Measurements from ENCODE around the gene SNX25.

SNX25 gene

GRCh38 chr4:185210102-185210981 is 944 bp downstream of the SNX25 start:
- H3K4me1 ChIP-seq, result peaks cover 55 to 67% (median 61%) of the 10 kb centered on the region in 10 experiments
- H3K4me3 ChIP-seq, result peak overlapping the region; percentile 75 to 97 (median 93)
- H3K27me3 ChIP-seq, result peaks cover 0 to 11% (median 0%) of the 10 kb centered on the region in 11 experiments; a peak in 4 of 22 replicates
- H3K36me3 ChIP-seq, result 0 out of 22 replicates have a peak, but pooled peaks cover 0 to 4% (median 0%) of the 10 kb centered on the region in 11 experiments
- H3K4me2 ChIP-seq, result peak overlapping the region; percentile 74 to 98 (median 89)
- peak overlapping the region; percentile 92 to 94 (median 93) for H3K9ac ChIP-seq
- H4K20me1 ChIP-seq, result peaks cover 9 to 35% (median 21%) of the 10 kb centered on the region in 11 experiments; a peak in 14 of 22 replicates
- no peak for TF ChIP-seq Cebpa-rat (IDR thresholded peaks at IDR 0.05)
- peak overlapping the region; percentile 76 to 93 (median 88) for H3K27ac ChIP-seq
- H3K9me3 ChIP-seq (replicated peaks in 1 of 11), result no peaks in the 10 kb centered on the region

GRCh38 chr4:185211035-185211434 is 1.6 kb downstream of the SNX25 start:
- H3K36me3 ChIP-seq, result peaks cover 0 to 10% (median 0%) of the 10 kb centered on the region in 11 experiments; a peak in 3 of 22 replicates
- H3K4me1 ChIP-seq, result peaks cover 60 to 67% (median 62%) of the 10 kb centered on the region in 10 experiments
- no peaks in the 10 kb centered on the region for H3K9me3 ChIP-seq (replicated peaks in 1 of 11)
- peak overlapping the region; percentile 92 to 94 (median 93) for H3K9ac ChIP-seq
- no peak for TF ChIP-seq Cebpa-rat (IDR thresholded peaks at IDR 0.05)
- peak overlapping the region in 10 of 11 experiments; percentile 84 to 93 (median 88); a peak in 20 of 22 replicates for H3K27ac ChIP-seq
- H3K27me3 ChIP-seq, result peaks cover 0 to 11% (median 0%) of the 10 kb centered on the region in 11 experiments; a peak in 4 of 22 replicates
- H4K20me1 ChIP-seq, result peaks cover 9 to 41% (median 21%) of the 10 kb centered on the region in 11 experiments; a peak in 14 of 22 replicates
- peak overlapping the region; percentile 74 to 98 (median 89) for H3K4me2 ChIP-seq
- peak overlapping the region; percentile 75 to 97 (median 93) for H3K4me3 ChIP-seq

- Histone ChIP-seq H3K4me3 (peak overlapping the region; percentile 75 to 97 (median 93); a peak in 19 of 20 replicates), H4K20me1 (peaks cover 9 to 41% (median 21%) of the 10 kb centered on the region in 11 experiments; a peak in 14 of 22 replicates), H3K36me3 (peaks cover 0 to 12% (median 0%) of the 10 kb centered on the region in 11 experiments; a peak in 3 of 22 replicates), H3K27me3 (peaks cover 0 to 11% (median 0%) of the 10 kb centered on the region in 11 experiments; a peak in 4 of 22 replicates), H3K9me3 (replicated peaks in 1 of 11) (no peaks in the 10 kb centered on the region), H3K9ac (peak overlapping the region; percentile 92 to 94 (median 93); a peak in 20 of 22 replicates), H3K27ac (peak overlapping the region in 6 of 11 experiments; percentile 87 to 93 (median 88); a peak in 7 of 22 replicates), H3K4me1 (peaks cover 60 to 70% (median 65%) of the 10 kb centered on the region in 10 experiments), H3K4me2 (peak overlapping the region; percentile 74 to 98 (median 89))
- no peak for TF ChIP-seq Cebpa-rat (IDR thresholded peaks at IDR 0.05)
Observed at GRCh38 chr4:185211641-185212040, 2.2 kb downstream of the SNX25 start.

GRCh38 chr4:185212581-185212980 is 3.2 kb downstream of the SNX25 start:
- Histone ChIP-seq H3K27me3 (peaks cover 0 to 11% (median 0%) of the 10 kb centered on the region in 11 experiments; a peak in 4 of 22 replicates), H3K9me3 (replicated peaks in 1 of 11) (no peaks in the 10 kb centered on the region), H3K36me3 (peaks cover 0 to 20% (median 0%) of the 10 kb centered on the region in 11 experiments; a peak in 4 of 22 replicates), H4K20me1 (peaks cover 9 to 46% (median 26%) of the 10 kb centered on the region in 11 experiments; a peak in 18 of 22 replicates), H3K9ac (peak overlapping the region in 9 of 11 experiments; percentile 57 to 94 (median 93); a peak in 13 of 22 replicates), H3K4me2 (peak overlapping the region; percentile 74 to 98 (median 89)), H3K4me1 (peaks cover 68 to 79% (median 74%) of the 10 kb centered on the region in 10 experiments), H3K27ac (peak overlapping the region in 9 of 11 experiments; percentile 5 to 93 (median 77); a peak in 17 of 22 replicates), H3K4me3 (peak overlapping the region in 7 of 10 experiments; percentile 27 to 97 (median 95); a peak in 11 of 20 replicates)
- TF ChIP-seq Cebpa-rat (IDR thresholded peaks at IDR 0.05), result no peak

GRCh38 chr4:185213877-185214276 is 4.5 kb downstream of the SNX25 start:
- H3K9ac ChIP-seq, result peak overlapping the region in 10 of 11 experiments; percentile 33 to 94 (median 68); a peak in 19 of 22 replicates
- H4K20me1 ChIP-seq, result peaks cover 18 to 58% (median 39%) of the 10 kb centered on the region in 11 experiments; a peak in 20 of 22 replicates
- H3K4me3 ChIP-seq, result peak overlapping the region in 9 of 10 experiments; percentile 8 to 97 (median 31); a peak in 12 of 20 replicates
- peak overlapping the region in 10 of 11 experiments; percentile 56 to 93 (median 76); a peak in 21 of 22 replicates for H3K27ac ChIP-seq
- peaks cover 0 to 20% (median 0%) of the 10 kb centered on the region in 11 experiments; a peak in 4 of 22 replicates for H3K36me3 ChIP-seq
- peak overlapping the region; percentile 74 to 98 (median 89) for H3K4me2 ChIP-seq
- peaks cover 75 to 85% (median 81%) of the 10 kb centered on the region in 10 experiments for H3K4me1 ChIP-seq
- H3K9me3 ChIP-seq (replicated peaks in 1 of 11), result no peaks in the 10 kb centered on the region
- TF ChIP-seq Cebpa-rat (IDR thresholded peaks at IDR 0.05), result peak in 5 of 11 experiments; percentile 26 to 73 (median 37); a peak in 8 of 22 replicates
- peaks cover 0 to 11% (median 0%) of the 10 kb centered on the region in 11 experiments; a peak in 3 of 22 replicates for H3K27me3 ChIP-seq

GRCh38 chr4:185215261-185215660 is 5.9 kb downstream of the SNX25 start:
- Histone ChIP-seq H3K9ac (no peak overlapping the region), H3K36me3 (peaks cover 0 to 24% (median 0%) of the 10 kb centered on the region in 11 experiments; a peak in 4 of 22 replicates), H3K27ac (peak overlapping the region in 7 of 11 experiments; percentile 63 to 93 (median 76); a peak in 10 of 22 replicates), H3K27me3 (peaks cover 0 to 11% (median 0%) of the 10 kb centered on the region in 11 experiments; a peak in 3 of 22 replicates), H3K4me1 (peaks cover 84 to 94% (median 90%) of the 10 kb centered on the region in 10 experiments), H3K9me3 (replicated peaks in 1 of 11) (0 out of 22 replicates have a peak, but pooled peaks cover 0 to under 1% (median 0%) of the 10 kb centered on the region in 11 experiments), H3K4me2 (peak overlapping the region; percentile 33 to 98 (median 89); a peak in 20 of 22 replicates), H4K20me1 (peaks cover 20 to 66% (median 41%) of the 10 kb centered on the region in 11 experiments; a peak in 20 of 22 replicates), H3K4me3 (peak overlapping the region in 1 of 10 experiments; percentile 33; a peak in 1 of 20 replicates)
- TF ChIP-seq Cebpa-rat (IDR thresholded peaks at IDR 0.05), result no peak

GRCh38 chr4:185217408-185217975 is 8.1 kb downstream of the SNX25 start:
- H3K4me1 ChIP-seq, result peaks cover 66 to 79% (median 75%) of the 10 kb centered on the region in 10 experiments
- H3K9ac ChIP-seq, result no peak overlapping the region
- no peaks in the 10 kb centered on the region for H3K27me3 ChIP-seq
- no peak overlapping the region for H3K27ac ChIP-seq
- no peak for TF ChIP-seq Cebpa-rat (IDR thresholded peaks at IDR 0.05)
- no peak overlapping the region for H3K4me3 ChIP-seq
- H4K20me1 ChIP-seq, result peaks cover 14 to 56% (median 26%) of the 10 kb centered on the region in 11 experiments; a peak in 18 of 22 replicates
- H3K36me3 ChIP-seq, result peaks cover 0 to 42% (median 13%) of the 10 kb centered on the region in 11 experiments; a peak in 17 of 22 replicates
- H3K4me2 ChIP-seq, result peak overlapping the region; percentile 21 to 98 (median 53); a peak in 21 of 22 replicates
- H3K9me3 ChIP-seq (replicated peaks in 1 of 11), result peaks cover 0 to 23% (median 16%) of the 10 kb centered on the region in 11 experiments; a peak in 18 of 22 replicates
